Measurements from ENCODE around the gene ATP1B4. TPM values are rescaled to one million over a fixed set of nuclear protein-coding genes. Genes with fewer than 3 reads are reported as not detected.

The ATP1B4 gene
- total RNA-seq, 1 experiment from 2014 or later: not detected

- intact Hi-C loops (cut with micrococcal nuclease): no loop called here
- Mint-ChIP-seq H3K4me1 (ENCODE audit: insufficient read depth, unreplicated experiment) (no peaks in the 10 kb centered on the region), H3K4me3 (ENCODE audit: unreplicated experiment) (no peak overlapping the region), H3K36me3 (ENCODE audit: insufficient read depth, unreplicated experiment) (no peaks in the 10 kb centered on the region), H3K27me3 (ENCODE audit: insufficient read depth, unreplicated experiment) (peaks cover 15% of the 10 kb centered on the region), H3K27ac (ENCODE audit: low read depth, unreplicated experiment) (no peak overlapping the region), H3K9me3 (ENCODE audit: unreplicated experiment) (peaks cover 2% of the 10 kb centered on the region)
- POLR2A ChIA-PET: no interaction called here
- no peak for TF ChIP-seq CTCF (IDR thresholded peaks at IDR 0.05; ENCODE audit: unreplicated experiment)
- DNase-seq (ENCODE audit: unreplicated experiment): no peak
- CTCF ChIA-PET: no interaction called here
- no TSS peak for BruUV-seq (replicated peaks)
These were observed 11.3 kb upstream of the ATP1B4 start for GRCh38 chrX:120350450-120351138.

- intact Hi-C loops (cut with micrococcal nuclease): no loop called here
- Mint-ChIP-seq H3K36me3 (ENCODE audit: insufficient read depth, unreplicated experiment) (peaks cover 4% of the 10 kb centered on the region), H3K9me3 (ENCODE audit: unreplicated experiment) (no peaks in the 10 kb centered on the region), H3K27ac (ENCODE audit: low read depth, unreplicated experiment) (no peak overlapping the region), H3K4me1 (ENCODE audit: insufficient read depth, unreplicated experiment) (no peaks in the 10 kb centered on the region), H3K27me3 (ENCODE audit: insufficient read depth, unreplicated experiment) (peaks cover 23% of the 10 kb centered on the region), H3K4me3 (ENCODE audit: unreplicated experiment) (no peak overlapping the region)
- POLR2A ChIA-PET: no interaction called here
- no TSS peak for BruUV-seq (replicated peaks)
- CTCF ChIA-PET: interaction anchor here (0.6 to 1.5 kb wide), 4 partner anchors 9 to 90 kb away, joined by 3 to 4 read pairs (median 3); no protein-coding TSS in a partner anchor
- DNase-seq (ENCODE audit: unreplicated experiment): no peak
- no peak for TF ChIP-seq CTCF (IDR thresholded peaks at IDR 0.05; ENCODE audit: unreplicated experiment)
These were observed 5.8 kb upstream of the ATP1B4 start for GRCh38 chrX:120356084-120356483.

- no peaks in the 10 kb centered on the region for H3K9me3 Mint-ChIP-seq (ENCODE audit: unreplicated experiment)
- CTCF ChIA-PET: interaction anchor here (0.6 to 1.1 kb wide), 2 partner anchors 8 to 1758 kb away, joined by 3 read pairs; no protein-coding TSS in a partner anchor
- peaks cover 23% of the 10 kb centered on the region for H3K27me3 Mint-ChIP-seq (ENCODE audit: insufficient read depth, unreplicated experiment)
- H3K4me1 Mint-ChIP-seq (ENCODE audit: insufficient read depth, unreplicated experiment): no peaks in the 10 kb centered on the region
- DNase-seq (ENCODE audit: unreplicated experiment): no peak
- no TSS peak for BruUV-seq (replicated peaks)
- TF ChIP-seq CTCF (IDR thresholded peaks at IDR 0.05; ENCODE audit: unreplicated experiment): no peak
- no peak overlapping the region for H3K4me3 Mint-ChIP-seq (ENCODE audit: unreplicated experiment)
- H3K36me3 Mint-ChIP-seq (ENCODE audit: insufficient read depth, unreplicated experiment): peaks cover 4% of the 10 kb centered on the region
- intact Hi-C loops (cut with micrococcal nuclease): no loop called here
- POLR2A ChIA-PET: no interaction called here
- H3K27ac Mint-ChIP-seq (ENCODE audit: low read depth, unreplicated experiment): no peak overlapping the region
These were observed 4.7 kb upstream of the ATP1B4 start for GRCh38 chrX:120357186-120357585.

GRCh38 chrX:120358737-120359456 lies 3.0 kb upstream of the ATP1B4 start:
- no peak overlapping the region for H3K27ac Mint-ChIP-seq (ENCODE audit: low read depth, unreplicated experiment)
- BruUV-seq (replicated peaks): no TSS peak
- peak; percentile 72 for DNase-seq (ENCODE audit: unreplicated experiment)
- peaks cover 12% of the 10 kb centered on the region for H3K27me3 Mint-ChIP-seq (ENCODE audit: insufficient read depth, unreplicated experiment)
- CTCF ChIA-PET: interaction anchor here (0.9 kb wide), 2 partner anchors 108 to 122 kb away, joined by 3 read pairs; no protein-coding TSS in a partner anchor
- no peak for TF ChIP-seq CTCF (IDR thresholded peaks at IDR 0.05; ENCODE audit: unreplicated experiment)
- H3K4me1 Mint-ChIP-seq (ENCODE audit: insufficient read depth, unreplicated experiment): no peaks in the 10 kb centered on the region
- intact Hi-C loops (cut with micrococcal nuclease): no loop called here
- no peaks in the 10 kb centered on the region for H3K9me3 Mint-ChIP-seq (ENCODE audit: unreplicated experiment)
- no peak overlapping the region for H3K4me3 Mint-ChIP-seq (ENCODE audit: unreplicated experiment)
- peaks cover 4% of the 10 kb centered on the region for H3K36me3 Mint-ChIP-seq (ENCODE audit: insufficient read depth, unreplicated experiment)
- POLR2A ChIA-PET: no interaction called here
